GM19468 (cell line): ENCODE results near the gene PTPRU.

Experiments used
- ATAC-seq: cut with Tn5 transposase; IDR thresholded peaks from one replicate; pipeline ENCODE4 v1.9.1; 2021; ENCODE audit warnings: mild to moderate bottlenecking, moderate library complexity, moderate number of reproducible peaks; ENCODE audit not compliant: unreplicated experiment; ENCODE audit errors: extremely low read depth

Gene PTPRU

DNA sequence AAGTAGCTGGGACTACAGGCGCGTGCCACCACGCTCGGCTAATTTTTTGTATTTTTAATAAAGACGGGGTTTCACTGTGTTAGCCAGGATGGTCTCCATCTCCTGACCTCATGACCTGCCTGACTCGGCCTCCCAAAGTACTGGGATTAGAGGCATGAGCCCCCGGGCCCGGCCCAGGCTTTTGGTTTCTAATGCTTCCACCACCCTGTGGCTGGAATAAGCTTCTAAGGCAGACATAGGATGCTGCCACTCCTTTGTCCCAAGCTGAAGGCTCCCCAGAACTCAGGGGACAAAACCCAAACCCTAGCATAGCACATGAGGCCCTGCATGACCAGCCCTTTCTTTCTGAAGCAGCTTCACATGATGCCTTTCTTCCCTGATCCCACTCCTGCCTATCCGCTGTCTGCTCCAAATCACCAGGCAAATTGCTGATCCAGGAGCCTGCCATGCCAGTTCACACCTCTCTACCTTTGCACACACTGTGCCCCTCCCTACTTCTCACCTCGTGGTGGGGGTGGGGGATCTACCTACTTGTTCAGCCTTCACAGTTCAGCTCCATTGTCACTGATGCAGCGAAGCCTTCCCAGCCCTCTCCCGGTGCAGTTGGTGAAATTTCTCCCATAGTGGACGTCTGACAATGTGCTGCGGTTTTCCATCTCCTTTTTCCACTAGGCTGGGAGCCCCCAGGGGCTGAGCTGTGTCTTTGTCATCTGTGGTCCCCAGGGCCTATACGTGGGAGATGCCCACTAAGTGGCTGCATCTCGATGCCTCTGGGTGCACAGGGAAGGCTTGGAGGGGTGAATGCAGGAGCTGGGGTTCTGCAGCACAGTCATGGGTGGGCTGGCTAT, 6.9 kb downstream of the PTPRU start:
- ATAC-seq: no peak

DNA sequence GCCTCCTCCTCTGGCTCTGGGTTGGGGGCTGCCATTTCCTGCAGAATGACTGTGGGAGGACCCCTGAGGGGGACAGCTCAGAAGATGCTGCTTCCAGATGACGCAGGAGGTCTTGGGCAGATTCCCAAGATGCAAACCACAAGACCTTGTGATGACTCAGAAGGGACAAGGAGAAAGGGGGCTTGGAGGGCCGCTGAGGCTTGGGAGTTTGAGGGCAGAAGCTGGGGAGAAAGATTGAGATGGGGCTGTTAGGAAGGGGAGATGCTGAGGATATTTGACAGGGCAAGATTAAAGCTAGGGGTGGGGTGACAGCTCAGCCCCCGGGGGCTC, 7.5 kb downstream of the PTPRU start:
- no peak for ATAC-seq

DNA sequence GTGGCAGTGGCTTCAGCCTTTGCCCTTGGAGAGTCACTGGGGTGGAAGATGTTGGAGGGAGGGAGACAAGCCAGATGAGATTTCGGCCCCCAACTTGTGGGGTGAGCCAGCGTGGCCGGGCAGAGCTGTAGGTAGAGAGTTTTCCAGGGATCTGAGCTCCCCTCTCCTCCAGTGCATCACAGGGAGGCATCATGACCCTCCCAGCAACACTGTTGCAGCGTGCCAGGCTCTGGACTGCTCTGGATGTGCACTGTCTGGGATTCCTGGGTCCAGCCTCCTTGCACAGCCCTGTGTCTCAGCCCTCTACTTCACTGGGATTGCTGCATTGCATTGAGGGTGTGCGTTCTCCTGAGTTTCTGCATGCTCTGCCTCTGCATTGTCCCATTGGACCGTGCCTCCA, 8.9 kb downstream of the PTPRU start:
- no peak for ATAC-seq

DNA sequence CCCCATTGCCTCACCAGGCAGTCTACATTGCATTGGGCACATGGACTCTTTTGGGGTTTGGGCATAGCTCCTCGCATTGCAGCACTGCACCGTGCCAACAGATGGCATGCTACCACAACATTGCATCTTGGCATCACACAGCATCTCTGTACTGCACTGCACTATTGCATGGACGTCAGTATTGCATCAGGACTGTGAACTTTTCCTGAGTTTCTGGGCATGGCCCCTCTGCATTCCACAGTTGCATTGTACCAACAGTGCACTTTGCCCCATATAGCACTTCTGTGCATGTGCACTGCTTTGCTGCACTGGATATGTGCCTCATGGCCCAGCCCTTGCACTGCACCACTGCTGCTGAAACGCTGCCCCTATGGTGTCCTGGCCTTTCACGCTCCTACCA, 9.6 kb downstream of the PTPRU start:
- no peak for ATAC-seq

DNA sequence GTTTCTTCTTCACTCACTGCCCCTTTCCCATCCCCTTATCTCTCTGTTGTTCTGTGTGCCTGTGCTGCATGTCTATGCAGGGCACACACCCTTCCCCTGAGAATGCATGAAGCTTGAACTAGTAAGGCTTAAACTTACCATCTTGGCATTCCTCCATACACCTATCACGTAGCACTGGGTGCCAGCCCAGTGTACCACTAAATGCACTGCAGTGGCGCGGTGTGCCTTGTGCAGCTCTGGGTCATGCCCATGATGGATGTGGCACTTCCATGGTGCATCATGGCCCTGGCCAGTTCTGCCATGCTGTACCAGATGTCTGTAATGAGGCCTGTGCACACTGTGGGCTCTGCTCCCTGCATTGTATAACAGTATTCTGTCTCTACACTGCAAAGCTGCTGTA, 10.7 kb downstream of the PTPRU start:
- ATAC-seq: no peak

DNA sequence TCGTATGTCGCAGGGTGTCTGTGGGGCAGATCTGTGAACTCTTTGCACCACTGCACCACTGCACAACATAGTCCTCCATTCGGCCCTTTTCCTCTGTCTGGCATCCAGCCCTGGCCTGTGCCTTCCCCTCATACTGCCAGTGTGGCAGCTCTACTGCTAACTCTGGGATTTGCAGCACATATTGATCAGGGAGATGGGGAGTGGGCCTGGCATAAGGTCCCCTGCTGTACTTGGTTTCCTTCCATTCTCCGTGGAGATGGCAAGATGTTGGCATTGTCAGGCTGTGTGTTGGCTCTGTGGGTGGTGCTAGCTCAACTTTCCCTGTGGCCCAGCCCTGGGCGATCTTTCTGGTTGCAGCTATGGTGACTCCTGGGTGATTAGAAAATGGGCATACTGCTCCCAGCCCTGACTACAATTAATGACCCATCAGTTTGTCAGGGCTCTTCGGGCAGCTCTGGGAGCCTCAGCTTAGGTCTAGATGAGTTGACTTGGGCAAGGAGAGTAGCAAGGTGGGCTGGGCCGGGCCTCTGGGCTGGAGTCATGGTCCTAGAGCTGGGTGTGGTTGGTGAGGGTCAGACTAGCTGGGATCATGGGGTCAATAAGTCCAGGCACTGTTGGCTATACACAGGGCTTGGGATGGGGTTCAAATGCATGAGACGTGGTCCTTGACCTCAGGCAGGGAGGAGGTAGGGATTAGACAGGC, 11.4 kb downstream of the PTPRU start:
- ATAC-seq: no peak

DNA sequence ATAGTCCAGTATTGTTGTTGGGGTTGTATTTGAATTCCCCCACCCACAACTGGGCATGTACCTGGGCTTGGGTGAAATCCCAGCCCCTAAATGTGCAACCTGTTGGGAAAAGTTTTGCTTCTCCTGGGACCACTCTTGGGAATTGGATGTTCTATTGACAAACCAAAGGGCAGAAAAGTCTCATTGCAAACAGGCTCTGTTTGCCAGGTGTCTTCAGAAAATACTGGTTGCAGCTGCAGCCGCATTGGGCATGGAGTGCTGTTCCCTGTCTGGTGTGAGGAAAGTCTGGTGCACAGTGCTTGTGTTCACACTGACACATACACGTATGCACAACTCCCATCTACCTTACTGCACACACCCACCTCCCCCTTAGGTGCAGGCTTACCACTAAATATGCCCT, 12.1 kb downstream of the PTPRU start:
- ATAC-seq: no peak

DNA sequence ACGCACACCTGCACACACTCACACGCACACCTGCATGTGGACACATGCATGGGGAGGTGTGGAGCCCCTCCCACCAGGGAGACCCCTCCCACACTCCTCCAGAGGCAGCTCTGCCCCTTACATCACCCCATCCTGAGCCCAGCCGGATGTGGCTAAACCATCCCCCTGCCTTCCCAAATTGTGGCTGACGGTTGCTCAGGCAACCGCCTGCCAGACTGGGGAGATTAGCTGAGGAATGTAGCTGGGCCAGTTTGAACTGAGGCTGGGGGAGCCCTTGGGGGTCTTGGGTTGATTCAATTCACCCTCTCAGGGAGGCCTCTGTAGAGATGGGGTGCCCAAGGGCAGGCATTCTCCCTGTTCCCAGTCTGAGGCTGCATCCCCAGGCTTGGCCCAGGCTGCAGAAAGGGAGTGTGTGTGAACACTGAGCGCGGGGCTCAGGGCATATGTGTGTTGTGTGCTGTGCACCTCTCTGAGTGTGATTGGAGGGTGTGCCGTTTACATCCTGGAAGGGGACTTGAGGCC, 12.9 kb downstream of the PTPRU start:
- no peak for ATAC-seq

DNA sequence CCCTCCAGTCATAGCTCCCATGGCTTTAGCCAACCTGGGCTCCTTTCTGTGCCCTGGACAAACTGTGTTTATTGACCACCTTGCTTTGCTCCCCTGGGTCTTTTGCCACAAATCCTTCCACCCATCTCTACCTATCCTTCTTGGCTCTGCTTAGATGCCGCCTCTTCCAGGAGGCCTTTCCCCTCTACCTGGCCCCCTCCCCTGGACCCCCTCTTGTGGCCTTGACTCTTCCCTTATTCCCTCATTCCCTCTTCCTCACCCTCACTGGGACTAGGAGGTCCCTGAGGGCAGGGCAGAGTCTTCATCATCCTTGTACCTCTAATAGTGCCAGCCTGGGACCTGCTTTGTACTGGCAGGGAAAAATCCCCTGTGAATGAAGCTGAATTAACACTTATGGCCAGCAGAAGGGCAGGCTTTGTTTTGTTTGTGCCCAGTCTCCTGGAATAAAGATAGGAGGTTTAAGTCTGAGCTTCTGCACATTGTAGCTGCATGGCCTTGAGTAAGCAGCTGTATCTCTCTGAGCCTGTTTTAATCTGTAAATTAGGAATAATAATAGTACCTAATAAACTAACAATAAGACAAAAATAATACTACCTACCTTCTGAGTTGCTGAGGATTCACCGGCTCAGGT, 13.7 kb downstream of the PTPRU start:
- ATAC-seq: no peak

DNA sequence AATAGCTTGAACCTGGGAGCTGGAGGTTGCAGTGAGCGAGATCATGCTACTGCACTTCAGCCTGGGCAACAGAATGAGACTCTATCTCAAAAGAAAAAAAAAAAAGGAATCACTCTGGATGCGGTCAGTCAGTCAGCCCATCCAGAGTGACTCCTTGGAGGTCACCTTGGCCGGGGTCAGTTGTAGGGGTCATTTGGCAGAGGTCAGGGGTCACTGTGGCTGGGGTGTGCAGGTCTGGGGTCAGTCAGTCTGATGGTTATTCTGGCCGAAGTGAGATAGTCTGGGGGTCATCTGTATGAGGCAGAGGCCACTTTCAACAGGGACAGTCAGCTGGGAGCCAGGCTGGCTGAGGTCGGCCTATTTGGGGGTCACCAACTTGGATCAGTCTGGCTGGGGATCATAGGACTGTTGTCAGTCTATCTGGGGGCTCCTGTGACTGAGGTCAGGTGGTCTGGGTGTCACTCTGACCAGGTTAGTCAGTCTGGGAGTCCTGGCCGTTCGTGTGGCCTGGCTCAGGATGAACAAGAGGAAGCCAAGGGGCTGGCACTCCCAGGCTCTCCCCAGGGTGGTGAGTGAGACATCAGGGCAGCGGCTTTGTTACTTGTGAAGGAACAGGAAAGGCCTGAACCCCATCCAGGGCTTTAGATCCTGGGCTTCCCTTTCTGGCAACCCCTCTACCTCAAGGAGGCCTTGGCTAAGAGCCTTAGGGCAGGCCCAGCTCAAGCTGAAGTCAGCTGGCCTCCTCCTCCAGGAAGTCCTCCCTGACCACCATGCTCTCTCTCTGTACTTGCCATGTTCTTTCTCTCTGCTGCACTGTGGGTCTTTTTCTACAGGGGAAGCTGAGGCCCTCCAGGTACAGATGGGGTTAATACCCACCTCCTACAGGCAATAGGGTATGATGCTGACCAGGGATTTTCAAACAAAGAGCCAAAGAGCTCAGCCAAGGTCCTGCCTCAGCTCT, 15.1 kb downstream of the PTPRU start:
- ATAC-seq: no peak

DNA sequence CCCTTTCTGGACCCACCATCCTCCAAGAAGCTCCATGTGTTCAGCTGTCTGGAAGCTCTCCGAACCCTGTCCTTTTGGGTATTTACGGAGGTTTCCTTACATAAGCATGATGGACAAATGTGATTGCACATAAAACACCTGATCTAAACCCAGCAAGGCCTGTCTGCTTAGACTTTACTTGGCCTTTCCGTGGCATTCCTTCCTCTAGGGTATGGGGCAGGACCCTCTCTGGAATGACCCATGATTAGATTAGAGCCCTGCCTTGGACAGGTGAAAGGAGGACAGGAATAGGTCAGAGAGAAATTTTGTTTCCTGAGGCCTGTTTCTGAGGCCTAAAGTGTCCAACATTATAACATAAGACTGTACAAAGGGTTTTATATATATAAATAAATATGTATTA, 16.9 kb downstream of the PTPRU start:
- no peak for ATAC-seq

DNA sequence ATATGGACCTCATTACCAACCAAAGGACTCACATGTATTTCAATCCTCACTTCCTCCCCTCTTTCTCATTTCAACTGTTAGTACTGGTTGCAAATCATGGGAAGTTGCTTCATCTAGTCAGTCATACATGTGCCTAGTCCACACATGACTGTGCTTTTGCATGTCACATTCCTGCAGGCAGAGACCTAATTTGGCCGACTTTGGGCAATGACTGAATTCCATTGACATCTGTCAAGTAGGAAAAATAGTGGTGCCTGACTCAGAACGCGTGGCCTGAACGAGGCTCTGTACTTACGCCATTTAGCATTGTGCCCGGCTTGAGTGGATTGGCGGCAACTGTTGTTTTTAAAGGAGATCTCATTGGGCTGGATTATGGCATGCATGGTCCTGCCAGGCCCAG, 18.0 kb downstream of the PTPRU start:
- no peak for ATAC-seq

DNA sequence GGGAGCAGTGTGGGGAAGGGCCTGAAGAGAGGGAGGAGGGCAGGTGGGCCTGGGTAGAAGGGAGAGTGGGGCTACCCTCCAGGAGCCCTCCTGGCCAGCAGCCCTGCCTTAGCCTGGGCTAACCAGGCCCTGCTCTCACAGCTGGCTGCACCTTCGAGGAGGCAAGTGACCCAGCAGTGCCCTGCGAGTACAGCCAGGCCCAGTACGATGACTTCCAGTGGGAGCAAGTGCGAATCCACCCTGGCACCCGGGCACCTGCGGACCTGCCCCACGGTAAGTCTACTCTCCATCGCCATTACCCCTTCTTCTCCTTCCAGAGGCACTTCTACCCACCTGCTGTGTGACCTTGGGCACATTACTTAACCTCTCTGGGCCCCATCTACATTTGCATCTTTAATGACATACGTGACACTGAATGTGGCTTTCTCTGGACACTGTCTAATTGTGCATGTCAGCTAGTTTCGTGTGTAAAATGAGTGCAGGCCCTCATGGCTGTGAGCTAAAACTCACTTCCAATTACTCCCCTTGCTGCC, 18.9 kb downstream of the PTPRU start:
- no peak for ATAC-seq

DNA sequence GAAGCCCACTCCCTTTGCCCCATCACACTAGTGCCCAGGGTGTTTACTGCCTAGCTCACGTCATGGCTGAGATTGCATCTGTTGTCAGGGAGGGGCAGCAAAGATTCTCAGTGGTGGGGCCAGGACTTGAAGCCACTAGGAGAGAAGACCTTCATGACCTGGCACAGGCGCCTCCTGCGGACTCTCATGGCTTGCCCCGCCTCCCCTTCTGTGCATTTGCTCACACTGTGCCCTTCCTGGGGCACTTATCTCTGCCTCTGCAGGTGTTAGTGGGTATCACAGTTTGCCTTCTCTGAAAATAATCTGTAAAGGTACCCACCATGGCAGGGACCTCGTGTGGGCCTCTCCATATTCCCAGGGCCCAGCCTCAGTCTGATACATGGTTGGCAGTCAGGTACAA, 20.1 kb downstream of the PTPRU start:
- ATAC-seq: no peak

DNA sequence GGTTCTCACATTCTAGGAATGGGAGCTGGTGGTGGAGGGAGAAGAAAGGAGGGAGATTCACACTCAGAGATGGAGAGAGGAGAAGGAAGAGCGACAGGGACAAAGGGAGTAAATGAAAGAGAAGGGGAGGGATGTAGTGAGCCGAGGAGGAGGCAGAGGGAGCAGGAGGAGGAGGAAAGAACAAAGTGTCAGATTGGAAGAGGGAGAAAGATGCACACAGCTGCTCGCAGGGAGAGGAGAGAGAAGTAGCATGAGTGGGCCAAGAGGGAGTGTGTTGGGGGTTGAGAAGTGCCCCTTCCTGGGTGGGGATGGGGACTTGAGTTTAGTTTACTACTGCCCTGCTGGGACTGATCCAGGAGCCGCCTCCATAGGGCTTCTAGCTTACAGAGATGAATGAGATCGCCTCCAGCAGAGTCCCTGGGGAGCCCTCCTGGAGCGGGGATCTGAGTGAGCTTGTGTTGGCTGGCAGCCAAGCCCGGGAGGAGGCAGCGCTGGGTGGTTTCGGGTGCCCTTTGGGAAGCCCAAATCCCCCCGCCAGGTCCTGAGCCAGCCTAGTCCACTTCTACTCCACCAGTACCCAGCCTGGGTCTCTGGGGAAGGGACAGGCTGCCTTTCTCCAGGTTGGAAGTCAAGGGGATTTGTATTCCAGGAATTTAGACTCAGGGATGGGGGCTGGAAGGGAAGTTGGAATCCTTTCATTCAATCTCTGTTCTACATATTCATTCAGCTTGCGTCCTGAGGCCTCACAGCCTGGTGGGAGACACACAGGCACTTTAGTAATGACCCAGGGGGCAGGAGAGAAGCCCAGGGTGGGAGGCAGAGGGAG, 20.9 kb downstream of the PTPRU start:
- no peak for ATAC-seq

DNA sequence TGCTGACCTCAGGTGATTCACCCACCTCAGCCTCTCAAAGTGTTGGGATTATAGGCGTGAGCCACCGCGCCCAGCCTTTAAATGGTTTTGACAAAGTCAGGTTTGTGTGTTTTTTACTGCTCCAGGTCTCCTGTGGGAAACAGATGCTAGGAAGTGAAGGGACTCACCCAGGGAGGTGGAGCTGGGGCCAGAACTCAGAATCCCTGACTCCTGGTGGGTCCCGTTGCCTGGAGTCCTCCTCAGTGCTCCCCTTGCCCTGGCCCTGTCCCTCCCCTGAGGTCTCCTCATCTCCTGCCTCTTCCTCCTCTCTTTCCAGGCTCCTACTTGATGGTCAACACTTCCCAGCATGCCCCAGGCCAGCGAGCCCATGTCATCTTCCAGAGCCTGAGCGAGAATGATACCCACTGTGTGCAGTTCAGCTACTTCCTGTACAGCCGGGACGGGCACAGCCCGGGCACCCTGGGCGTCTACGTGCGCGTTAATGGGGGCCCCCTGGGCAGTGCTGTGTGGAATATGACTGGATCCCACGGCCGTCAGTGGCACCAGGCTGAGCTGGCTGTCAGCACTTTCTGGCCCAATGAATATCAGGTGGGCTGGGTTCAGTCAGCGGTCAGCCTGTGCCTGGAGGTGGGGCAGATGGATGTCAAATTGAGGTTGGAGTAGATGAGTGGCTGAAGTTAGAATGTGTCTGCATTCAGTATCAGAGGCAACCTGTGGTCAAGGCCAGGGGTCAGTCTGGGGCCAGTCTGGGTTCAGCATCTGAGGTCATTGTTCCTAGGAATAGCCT, 22.1 kb downstream of the PTPRU start:
- ATAC-seq: no peak

DNA sequence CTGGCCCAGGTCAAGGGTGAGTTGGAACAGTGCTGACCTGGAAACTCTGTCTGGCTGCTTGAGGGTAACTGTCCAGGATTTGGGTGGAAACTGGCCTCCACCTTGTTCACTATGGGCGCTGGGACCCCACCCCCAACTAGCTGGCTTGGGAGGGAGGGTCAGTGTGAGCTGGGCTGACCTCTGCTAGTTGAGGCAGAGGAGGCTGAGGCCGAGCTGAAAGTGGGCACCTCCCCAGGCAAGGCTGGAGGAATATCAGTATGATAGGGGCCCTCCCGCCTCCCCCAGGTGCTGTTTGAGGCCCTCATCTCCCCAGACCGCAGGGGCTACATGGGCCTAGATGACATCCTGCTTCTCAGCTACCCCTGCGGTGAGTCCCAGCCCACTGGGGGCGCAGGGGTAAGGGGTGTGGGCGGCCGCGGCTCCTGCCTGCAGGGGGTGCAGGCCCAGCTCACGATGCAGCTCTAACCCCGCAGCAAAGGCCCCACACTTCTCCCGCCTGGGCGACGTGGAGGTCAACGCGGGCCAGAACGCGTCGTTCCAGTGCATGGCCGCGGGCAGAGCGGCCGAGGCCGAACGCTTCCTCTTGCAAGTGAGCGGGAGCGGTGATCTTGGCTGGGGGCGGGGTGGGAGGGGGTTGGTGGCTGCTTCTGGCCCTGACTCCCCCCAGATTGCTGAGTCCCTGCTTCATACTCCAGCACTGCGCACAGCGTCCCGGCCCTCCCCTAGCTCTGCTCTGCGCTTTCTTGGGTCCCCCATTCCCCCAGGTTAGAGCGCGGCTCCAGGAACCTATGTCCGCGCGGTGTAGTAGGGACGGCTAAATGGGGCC, 22.9 kb downstream of the PTPRU start:
- no peak for ATAC-seq
